Tibial artery (tissue), 4 donors: ENCODE measurements around the gene SNX17.
A peak's percentile ranks its signal among the peaks of the same experiment; 100 is the strongest.

Experiments
- DNase-seq, 2 donors: peaks; one replicate each; pipeline ENCODE4 v3.0.0-alpha.2; 2019
- H3K27ac ChIP-seq, 2 donors: fragments of 200-600 bp; sonication (generic) in 1 of 2; 1 replicate in 1 of 2; 2 replicates in 1 of 2; pipeline ENCODE4 v1.5.1; 2018 to 2019; ENCODE audit warnings: mild to moderate bottlenecking in 1 of 2
- H3K27me3 ChIP-seq, 2 donors: fragments of 200-600 bp; sonication (generic) in 1 of 2; one replicate each; pipeline versions ENCODE4 v1.5.1 to v1.6.0; 2016 to 2019
- H3K36me3 ChIP-seq, 3 donors: fragments of 200-600 bp; sonication (generic) in 2 of 3; one replicate each; pipeline ENCODE4 v1.5.1; 2016 to 2019; ENCODE audit warnings: mild to moderate bottlenecking in 2 of 3
- H3K4me1 ChIP-seq, 4 donors: fragments of 200-600 bp; sonication (generic) in 2 of 4; 1 replicate in 3 of 4; 2 replicates in 1 of 4; pipeline ENCODE4 v1.5.1; 2016 to 2019
- H3K4me3 ChIP-seq, 2 donors: fragments of 200-600 bp; sonication (generic) in 1 of 2; 1 replicate in 1 of 2; 2 replicates in 1 of 2; pipeline ENCODE4 v1.5.1; 2018 to 2019; ENCODE audit warnings: mild to moderate bottlenecking in 2 of 2
- H3K9me3 ChIP-seq, 3 donors: fragments of 200-600 bp; sonication (generic) in 1 of 3; one replicate each; pipeline ENCODE4 v1.5.1; 2016 to 2019
- CTCF ChIP-seq, 2 experiments: fragments of 200-600 bp in 1 of 2; fragments of 450-650 bp in 1 of 2; IDR thresholded peaks; one replicate each; pipeline ENCODE4 v1.5.1; 2017 to 2019; ENCODE audit warnings: antibody characterized with exemption in 2 of 2, mild to moderate bottlenecking in 1 of 2, moderate library complexity in 1 of 2
- intact Hi-C: fragments of 100-400 bp; cut with DNase I; formaldehyde crosslinking; loops from one replicate; pipeline ENCODE4 v1.15.0; 2023; ENCODE audit warnings: low total_unique reads

The SNX17 gene

GRCh38 chr2:27380626-27381545 is 10.5 kb downstream of the SNX17 start, which contains the start of gene ZNF513:
Gene ZNF513 (minus strand): TSS chr2:27380734. CDS start chr2:27380526, 208 bp downstream.
- intact Hi-C loops, result loop anchor here (5.0 kb wide), 1 partner anchor 46 kb away; the partner anchor contains the start of gene NRBP1
- Histone ChIP-seq H3K4me1 (peaks cover 0 to 28% (median 18%) of the 10 kb centered on the region in 4 donors), H3K36me3 (peaks cover 17 to 68% (median 51%) of the 10 kb centered on the region in 3 donors), H3K27me3 (no peaks in the 10 kb centered on the region), H3K27ac (peak within 1 kb of the TSS; percentile 83 to 89), H3K9me3 (no peaks in the 10 kb centered on the region), H3K4me3 (peak within 1 kb of the TSS; percentile 67 to 68)
- peak; percentile 96 to 98 for DNase-seq
- TF ChIP-seq CTCF (IDR thresholded peaks at IDR 0.05), result no peak

DNA sequence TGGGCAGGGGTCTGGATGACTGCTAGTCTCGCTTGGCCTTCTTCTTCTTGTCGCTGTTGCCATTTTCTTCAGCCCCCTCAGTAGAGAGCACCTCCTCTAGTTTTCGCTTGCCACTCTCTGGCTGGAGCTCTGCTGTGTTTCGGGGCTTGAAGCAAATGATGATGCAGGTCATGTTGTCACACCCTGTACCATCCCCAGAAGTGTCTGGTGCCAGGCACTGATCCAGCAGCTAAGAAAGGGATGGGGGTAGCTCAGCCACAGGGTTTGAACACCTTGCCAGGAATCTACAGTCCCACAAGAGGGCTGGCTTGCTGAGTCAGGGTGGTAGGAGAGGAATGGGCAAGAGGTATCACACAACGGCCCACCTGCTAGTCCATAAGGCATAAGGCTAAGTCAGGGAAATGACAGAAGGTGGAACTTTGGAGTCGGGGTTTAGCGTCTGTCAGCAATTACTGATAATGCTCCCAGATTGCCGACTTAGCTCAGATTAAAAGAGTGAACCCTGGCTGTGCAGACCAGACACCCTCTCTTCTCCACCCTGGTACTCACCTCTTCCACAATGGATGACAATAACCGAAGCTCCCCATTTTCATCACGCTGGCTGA is 11.3 kb downstream of the SNX17 start:
- Histone ChIP-seq H3K4me1 (peaks cover 0 to 28% (median 18%) of the 10 kb centered on the region in 4 donors), H3K36me3 (peaks cover 9 to 68% (median 51%) of the 10 kb centered on the region in 3 donors), H3K27ac (peak overlapping the region; percentile 83 to 89), H3K4me3 (peak overlapping the region in 1 of 2 donors; percentile 68), H3K27me3 (no peaks in the 10 kb centered on the region), H3K9me3 (no peaks in the 10 kb centered on the region)
- intact Hi-C loops, result loop anchor here (5.0 kb wide), 1 partner anchor 46 kb away; the partner anchor contains the start of gene NRBP1
- DNase-seq, result no peak
- no peak for TF ChIP-seq CTCF (IDR thresholded peaks at IDR 0.05)

- intact Hi-C loops, result no loop called here
- DNase-seq, result no peak
- no peak for TF ChIP-seq CTCF (IDR thresholded peaks at IDR 0.05)
Observed at GRCh38 chr2:27390822-27391679, 20.6 kb downstream of the SNX17 start.

GRCh38 chr2:27393225-27393624 is 22.8 kb downstream of the SNX17 start:
- intact Hi-C loops, result no loop called here
- no peaks in the 10 kb centered on the region for H3K4me1 ChIP-seq
- H3K27me3 ChIP-seq, result no peaks in the 10 kb centered on the region
- no peak overlapping the region for H3K4me3 ChIP-seq
- H3K9me3 ChIP-seq, result no peaks in the 10 kb centered on the region
- no peak overlapping the region for H3K27ac ChIP-seq
- DNase-seq, result no peak
- H3K36me3 ChIP-seq, result peaks cover 0 to 13% (median 0%) of the 10 kb centered on the region in 3 donors
- TF ChIP-seq CTCF (IDR thresholded peaks at IDR 0.05), result no peak

More at GRCh38 chr2:27390822-27391679, 20.6 kb downstream of the SNX17 start:
- Histone ChIP-seq H3K27ac (no peak overlapping the region), H3K27me3 (no peaks in the 10 kb centered on the region), H3K4me3 (no peak overlapping the region), H3K36me3 (peaks cover 0 to 24% (median 6%) of the 10 kb centered on the region in 3 donors), H3K4me1 (no peaks in the 10 kb centered on the region), H3K9me3 (no peaks in the 10 kb centered on the region)

DNA sequence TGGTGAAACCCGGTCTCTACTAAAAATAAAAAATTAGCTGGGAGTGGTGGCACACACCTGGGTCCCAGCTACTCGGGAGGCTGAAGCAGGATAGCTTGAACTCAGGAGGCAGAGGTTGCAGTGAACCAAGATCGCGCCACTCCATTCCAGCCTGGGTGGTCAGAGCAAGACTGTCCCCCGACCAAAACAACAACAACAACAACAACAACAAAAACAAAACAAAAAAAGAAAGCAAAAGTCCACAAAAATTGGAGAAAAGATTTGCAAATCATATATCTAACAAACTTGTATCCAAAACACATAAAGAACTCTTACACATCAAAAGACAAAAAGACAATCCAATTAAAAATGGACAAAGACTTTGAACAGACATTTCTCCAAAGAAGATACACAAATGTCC is 28.5 kb downstream of the SNX17 start:
- no peak for TF ChIP-seq CTCF (IDR thresholded peaks at IDR 0.05)
- intact Hi-C loops, result no loop called here
- no peak overlapping the region for H3K27ac ChIP-seq
- H3K9me3 ChIP-seq, result no peaks in the 10 kb centered on the region
- H3K27me3 ChIP-seq, result no peaks in the 10 kb centered on the region
- peaks cover 0 to 5% (median 0%) of the 10 kb centered on the region in 3 donors for H3K36me3 ChIP-seq
- no peak for DNase-seq
- no peak overlapping the region for H3K4me3 ChIP-seq
- H3K4me1 ChIP-seq, result no peaks in the 10 kb centered on the region
